Measurements from ENCODE around the gene TMEM80.

Gene TMEM80

GRCh38 chr11:702462-703461 is 7.1 kb downstream of the TMEM80 start:
- DNase-seq, result no peak

- DNase-seq, result no peak
These were observed 7.9 kb downstream of the TMEM80 start for GRCh38 chr11:703506-703905.

GRCh38 chr11:704228-704674 is 8.6 kb downstream of the TMEM80 start:
- DNase-seq, result no peak

GRCh38 chr11:704781-705645 is 9.4 kb downstream of the TMEM80 start:
- DNase-seq, result peak; percentile 44

- no peak for DNase-seq
These were observed 10.2 kb downstream of the TMEM80 start, which contains the start of gene EPS8L2 for GRCh38 chr11:705646-706438. Gene EPS8L2, plus strand, starts transcription at chr11:706231. Its CDS starts 3,177 bp downstream, at chr11:709408.

- DNase-seq, result no peak
These were observed 10.9 kb downstream of the TMEM80 start for GRCh38 chr11:706439-706956.

- no peak for DNase-seq
These were observed 11.6 kb downstream of the TMEM80 start for GRCh38 chr11:706957-707816.

GRCh38 chr11:707817-708420 is 12.3 kb downstream of the TMEM80 start:
- no peak for DNase-seq

GRCh38 chr11:708511-708910 is 12.9 kb downstream of the TMEM80 start:
- DNase-seq, result no peak

GRCh38 chr11:709109-709997 is 13.7 kb downstream of the TMEM80 start:
- no peak for DNase-seq

- DNase-seq, result no peak
These were observed 18.8 kb downstream of the TMEM80 start for GRCh38 chr11:714436-714835.

GRCh38 chr11:719214-720016 is 23.8 kb downstream of the TMEM80 start:
- DNase-seq, result no peak

- DNase-seq, result no peak
These were observed 24.5 kb downstream of the TMEM80 start for GRCh38 chr11:720017-720641.

GRCh38 chr11:720642-721246 is 25.1 kb downstream of the TMEM80 start:
- no peak for DNase-seq

GRCh38 chr11:721247-721740 is 25.7 kb downstream of the TMEM80 start:
- no peak for DNase-seq

GRCh38 chr11:721741-722345 is 26.2 kb downstream of the TMEM80 start:
- DNase-seq, result no peak

- DNase-seq, result no peak
These were observed 26.8 kb downstream of the TMEM80 start for GRCh38 chr11:722346-722811.
